SU-DHL-6 (cell line): ENCODE results near the gene PEX10.
"Not testable (repeated sequence)": the region's sequence is repeated elsewhere in the genome, so short reads cannot be mapped to it uniquely, and the experiment has no call there.

Experiments used
- CTCF ChIP-seq: fragments of 200-600 bp; sonication (generic); IDR thresholded peaks from one replicate; pipeline ENCODE4 v1.5.1; 2017; ENCODE audit warnings: antibody characterized with exemption, mild to moderate bottlenecking, low read length, moderate library complexity; ENCODE audit not compliant: insufficient read depth, poor library complexity, severe bottlenecking
- EZH2phosphoT487 ChIP-seq: fragments of 200-600 bp; sonication (generic), shearing (Covaris generic); conservative IDR thresholded peaks from 2 replicates; pipeline ENCODE4 v1.6.1; 2018; ENCODE audit warnings: mild to moderate bottlenecking, antibody characterized with exemption, low read length, moderate library complexity, mixed read lengths

GRCh38 chr1:2459102-2459753 is 46.9 kb upstream of the PEX10 start:
- TF ChIP-seq CTCF, EZH2phosphoT487: not testable (repeated sequence)
